ENCODE data around the gene FHIT.

DNA sequence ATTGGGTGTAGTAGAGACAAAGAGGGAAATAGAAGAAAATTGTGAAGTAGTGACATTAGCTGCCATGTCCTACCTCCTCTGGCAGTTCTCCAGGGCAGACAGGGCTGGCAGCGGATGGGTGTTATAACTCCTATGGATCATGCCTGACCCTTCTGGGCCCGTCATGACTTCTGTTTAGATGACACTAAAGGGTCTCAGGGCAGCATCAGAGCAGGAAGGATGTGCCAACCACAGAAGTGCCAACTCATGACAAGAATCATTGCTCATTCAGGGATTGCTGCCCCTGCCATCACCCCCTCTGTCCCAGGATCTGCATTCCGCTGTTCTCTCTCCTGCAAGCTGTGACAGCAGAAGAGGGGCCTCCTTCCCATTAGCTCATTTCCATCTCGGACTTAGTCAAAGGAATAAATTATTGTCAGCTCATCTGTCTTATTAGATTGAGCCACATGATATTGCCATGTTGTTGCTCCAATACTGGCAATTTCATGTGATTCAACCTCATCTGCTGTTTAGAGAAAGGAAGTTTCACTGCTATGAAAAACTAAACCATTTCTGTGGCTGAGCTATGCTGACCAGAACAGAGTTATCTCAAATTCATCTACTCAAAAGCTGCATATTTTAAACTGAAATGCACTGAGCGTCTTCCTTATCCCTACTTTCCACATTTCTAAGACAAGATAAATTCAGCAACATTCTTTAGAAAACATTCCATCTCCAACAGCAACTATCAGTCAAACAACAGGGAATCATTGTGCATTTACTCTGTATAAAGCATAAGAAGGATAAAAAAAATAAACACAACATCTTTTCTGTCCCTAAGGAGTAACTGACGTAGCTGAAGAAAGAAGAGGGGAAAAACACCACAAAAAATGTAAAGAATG lies 271.6 kb downstream of the FHIT start:
- no peak for TF ChIP-seq POLR2A (IDR thresholded peaks at IDR 0.05; ENCODE audit: low read length)
- no peak for TF ChIP-seq GATA1 (IDR thresholded peaks at IDR 0.05; ENCODE audit: low read depth, low read length)

Measured in erythroblast (primary cell).